SU-DHL-6 (cell line): ENCODE results near the gene SLCO2B1.

Source experiments
- H2AFZ ChIP-seq: fragments of 200-600 bp; sonication (generic); 2 replicates; pipeline ENCODE4 v1.6.1; 2014; ENCODE audit warnings: low read depth, mild to moderate bottlenecking, moderate library complexity, mixed read lengths, antibody characterized with exemption, low read length; ENCODE audit not compliant: severe bottlenecking
- H3F3A ChIP-seq: fragments of 200-600 bp; shearing (Covaris generic); 2 replicates; pipeline ENCODE4 v1.6.0; 2016; ENCODE audit warnings: antibody characterized with exemption, mild to moderate bottlenecking; ENCODE audit not compliant: insufficient read depth
- H3K27ac ChIP-seq: fragments of 200-600 bp; sonication (generic); 2 replicates; pipeline ENCODE4 v1.5.1; 2016; ENCODE audit warnings: low read depth, mild to moderate bottlenecking, low read length, moderate library complexity, mixed read lengths
- H3K27me3 ChIP-seq: fragments of 200-600 bp; sonication (generic), shearing (Covaris generic); 2 replicates; pipeline ENCODE4 v1.6.0; 2014; ENCODE audit warnings: mild to moderate bottlenecking, low read length
- H3K36me3 ChIP-seq: fragments of 200-600 bp; sonication (generic); 2 replicates; pipeline ENCODE4 v1.6.1; 2014; ENCODE audit warnings: mild to moderate bottlenecking, low read length, mixed read lengths
- H3K4me2 ChIP-seq: fragments of 300-600, 200-600 bp; shearing (Covaris generic), sonication (generic); 2 replicates; pipeline ENCODE4 v1.6.0; 2014; ENCODE audit warnings: low read length, low read depth, mild to moderate bottlenecking; ENCODE audit not compliant: poor library complexity, severe bottlenecking
- H3K4me3 ChIP-seq: fragments of 200-600 bp; sonication (generic); 2 replicates; pipeline ENCODE4 v1.5.1; 2014; ENCODE audit warnings: antibody characterized with exemption, low read length, mild to moderate bottlenecking, mixed read lengths; ENCODE audit not compliant: insufficient read depth, poor library complexity, severe bottlenecking
- H3K79me2 ChIP-seq: fragments of 200-600 bp; sonication (generic); 2 replicates; pipeline ENCODE4 v1.6.1; 2014; ENCODE audit warnings: mild to moderate bottlenecking, low read length, moderate library complexity; ENCODE audit not compliant: insufficient read depth
- H3K9ac ChIP-seq: fragments of 200-600 bp; sonication (generic); 2 replicates; pipeline ENCODE4 v1.7.0; 2014; ENCODE audit warnings: mild to moderate bottlenecking, low read length
- H3K9me2 ChIP-seq: fragments of 200-600 bp; sonication (generic); replicated peaks from 2 replicates; pipeline ENCODE4 v1.6.1; 2014; ENCODE audit warnings: low read length; ENCODE audit not compliant: insufficient read depth
- H3K9me3 ChIP-seq: fragments of 200-600 bp; sonication (generic); 2 replicates; pipeline ENCODE4 v1.6.1; 2014; ENCODE audit warnings: low read length, mixed read lengths; ENCODE audit not compliant: insufficient read depth
- H4K20me1 ChIP-seq: fragments of 200-600 bp; sonication (generic); 2 replicates; pipeline ENCODE4 v1.6.1; 2014; ENCODE audit warnings: low read depth, mild to moderate bottlenecking, antibody characterized with exemption, low read length, moderate library complexity, mixed read lengths
- CTCF ChIP-seq: fragments of 200-600 bp; sonication (generic); IDR thresholded peaks from one replicate; pipeline ENCODE4 v1.5.1; 2017; ENCODE audit warnings: antibody characterized with exemption, mild to moderate bottlenecking, low read length, moderate library complexity; ENCODE audit not compliant: insufficient read depth, poor library complexity, severe bottlenecking
- EZH2phosphoT487 ChIP-seq: fragments of 200-600 bp; sonication (generic), shearing (Covaris generic); conservative IDR thresholded peaks from 2 replicates; pipeline ENCODE4 v1.6.1; 2018; ENCODE audit warnings: mild to moderate bottlenecking, antibody characterized with exemption, low read length, moderate library complexity, mixed read lengths

Gene SLCO2B1

GRCh38 chr11:75147191-75147874 is 3.6 kb upstream of the SLCO2B1 start:
- H3K4me2 ChIP-seq: no peak overlapping the region
- TF ChIP-seq CTCF (no peak), EZH2phosphoT487 (no peak)
- H3K27me3 ChIP-seq: no peaks in the 10 kb centered on the region
- H3K79me2 ChIP-seq: no peaks in the 10 kb centered on the region
- no peaks in the 10 kb centered on the region for H3K9me2 ChIP-seq
- no peak overlapping the region for H2AFZ ChIP-seq
- no peaks in the 10 kb centered on the region for H3F3A ChIP-seq
- H3K27ac ChIP-seq: no peak overlapping the region
- H3K9ac ChIP-seq: no peak overlapping the region
- no peak overlapping the region for H3K4me3 ChIP-seq
- no peaks in the 10 kb centered on the region for H3K36me3 ChIP-seq
- H3K9me3 ChIP-seq: no peaks in the 10 kb centered on the region
- H4K20me1 ChIP-seq: no peaks in the 10 kb centered on the region

GRCh38 chr11:75147875-75148263 is 3.0 kb upstream of the SLCO2B1 start:
- Histone ChIP-seq H3K4me3 (no peak overlapping the region), H2AFZ (no peak overlapping the region), H3K27ac (no peak overlapping the region), H3K4me2 (no peak overlapping the region), H3K9me2 (no peaks in the 10 kb centered on the region), H3F3A (no peaks in the 10 kb centered on the region), H3K27me3 (no peaks in the 10 kb centered on the region), H3K9me3 (no peaks in the 10 kb centered on the region), H3K36me3 (no peaks in the 10 kb centered on the region), H3K79me2 (no peaks in the 10 kb centered on the region), H3K9ac (no peak overlapping the region), H4K20me1 (no peaks in the 10 kb centered on the region)
- TF ChIP-seq CTCF: no peak
- TF ChIP-seq EZH2phosphoT487: no peak

DNA sequence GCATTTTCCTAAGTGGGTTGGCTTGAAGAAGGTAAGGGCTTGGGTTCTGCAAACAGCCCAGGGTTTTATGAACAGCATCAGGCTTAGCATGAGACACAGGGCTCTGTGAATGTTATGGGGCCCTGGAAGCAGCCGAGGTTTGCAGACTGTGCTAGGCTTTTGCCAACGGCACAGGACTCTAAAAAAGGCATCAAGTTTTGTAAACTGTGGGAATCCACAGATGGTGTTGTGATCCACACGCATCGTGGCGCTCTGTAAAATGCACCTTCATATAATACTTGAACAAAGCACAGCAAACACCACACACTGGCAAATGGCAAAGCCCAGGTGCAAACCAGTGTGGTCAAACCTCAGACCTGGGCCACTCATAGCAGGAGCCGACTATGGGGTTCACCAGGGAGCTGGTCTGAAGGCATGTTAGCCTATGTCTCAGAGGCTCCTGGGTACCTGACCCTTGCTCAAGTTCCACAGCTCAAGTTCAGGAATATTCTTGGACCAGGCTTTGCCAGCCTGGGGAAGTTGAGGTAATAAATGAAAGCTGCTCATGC is 2.4 kb upstream of the SLCO2B1 start:
- Histone ChIP-seq H3K4me3 (no peak overlapping the region), H3K9me3 (no peaks in the 10 kb centered on the region), H3K79me2 (no peaks in the 10 kb centered on the region), H3K9ac (no peak overlapping the region), H3K36me3 (no peaks in the 10 kb centered on the region), H3K4me2 (no peak overlapping the region), H3K27me3 (no peaks in the 10 kb centered on the region), H2AFZ (no peak overlapping the region), H3F3A (no peaks in the 10 kb centered on the region), H4K20me1 (no peaks in the 10 kb centered on the region), H3K27ac (no peak overlapping the region), H3K9me2 (no peaks in the 10 kb centered on the region)
- TF ChIP-seq CTCF: no peak
- no peak for TF ChIP-seq EZH2phosphoT487
